ENCODE data around the gene INSR.

GRCh38 chr19:7194566-7194965, 99.6 kb downstream of the INSR start:
- TF ChIP-seq LEF1 (IDR thresholded peaks at IDR 0.05; ENCODE audit: borderline replicate concordance) (no peak), SUZ12 (IDR thresholded peaks at IDR 0.05) (no peak), TARDBP (IDR thresholded peaks at IDR 0.05) (no peak), FOXK2 (IDR thresholded peaks at IDR 0.05) (no peak), BHLHE40 (IDR thresholded peaks at IDR 0.05; ENCODE audit: borderline replicate concordance) (no peak), HDGF (IDR thresholded peaks at IDR 0.05; ENCODE audit: borderline replicate concordance) (no peak), ARNT (IDR thresholded peaks at IDR 0.05) (no peak), FOXM1 (IDR thresholded peaks at IDR 0.05; ENCODE audit: borderline replicate concordance) (no peak), SP1 (IDR thresholded peaks at IDR 0.05) (no peak), PKNOX1 (IDR thresholded peaks at IDR 0.05) (no peak)
